ENCODE measurements around the gene DGKZ.
A peak's percentile ranks its signal among the peaks of the same experiment; 100 is the strongest.

The DGKZ gene

DNA sequence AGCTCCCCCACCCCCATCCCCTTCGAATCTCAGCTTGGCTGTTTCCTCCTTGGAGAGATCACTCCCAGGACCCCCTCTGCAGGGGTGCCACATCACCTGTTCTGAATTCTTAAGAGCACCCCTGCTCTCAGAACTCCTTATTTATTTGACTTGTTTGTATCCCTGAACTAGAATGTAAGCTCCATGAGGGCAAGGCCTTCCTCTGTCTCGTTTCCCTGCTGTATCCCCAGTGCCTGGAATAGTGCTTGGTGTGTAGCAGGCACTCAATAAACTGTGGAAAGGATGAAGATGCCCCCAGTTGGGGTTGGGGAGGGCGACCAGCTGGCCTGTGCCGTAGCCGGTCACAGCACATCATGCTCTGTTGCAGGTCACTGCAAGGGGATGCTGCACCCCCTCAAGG, 30.6 kb downstream of the DGKZ start:
- no peak overlapping the region for H3K27ac ChIP-seq
- H3K4me3 ChIP-seq, result no peak overlapping the region

- no peak overlapping the region for H3K27ac ChIP-seq
Observed at GRCh38 chr11:46378296-46378695, 31.0 kb downstream of the DGKZ start.

GRCh38 chr11:46378811-46379481, 31.7 kb downstream of the DGKZ start:
- peak overlapping the region in 8 of 21 experiments; percentile 25 to 87 (median 74) for H3K27ac ChIP-seq
- no peak overlapping the region for H3K4me3 ChIP-seq

More at GRCh38 chr11:46378296-46378695, 31.0 kb downstream of the DGKZ start:
- H3K4me3 ChIP-seq, result no peak overlapping the region

GRCh38 chr11:46379482-46380293, 32.4 kb downstream of the DGKZ start:
- H3K4me3 ChIP-seq, result peak overlapping the region in 3 of 7 experiments; percentile 53 to 59 (median 58)
- peak overlapping the region in 16 of 21 experiments; percentile 70 to 87 (median 77) for H3K27ac ChIP-seq

DNA sequence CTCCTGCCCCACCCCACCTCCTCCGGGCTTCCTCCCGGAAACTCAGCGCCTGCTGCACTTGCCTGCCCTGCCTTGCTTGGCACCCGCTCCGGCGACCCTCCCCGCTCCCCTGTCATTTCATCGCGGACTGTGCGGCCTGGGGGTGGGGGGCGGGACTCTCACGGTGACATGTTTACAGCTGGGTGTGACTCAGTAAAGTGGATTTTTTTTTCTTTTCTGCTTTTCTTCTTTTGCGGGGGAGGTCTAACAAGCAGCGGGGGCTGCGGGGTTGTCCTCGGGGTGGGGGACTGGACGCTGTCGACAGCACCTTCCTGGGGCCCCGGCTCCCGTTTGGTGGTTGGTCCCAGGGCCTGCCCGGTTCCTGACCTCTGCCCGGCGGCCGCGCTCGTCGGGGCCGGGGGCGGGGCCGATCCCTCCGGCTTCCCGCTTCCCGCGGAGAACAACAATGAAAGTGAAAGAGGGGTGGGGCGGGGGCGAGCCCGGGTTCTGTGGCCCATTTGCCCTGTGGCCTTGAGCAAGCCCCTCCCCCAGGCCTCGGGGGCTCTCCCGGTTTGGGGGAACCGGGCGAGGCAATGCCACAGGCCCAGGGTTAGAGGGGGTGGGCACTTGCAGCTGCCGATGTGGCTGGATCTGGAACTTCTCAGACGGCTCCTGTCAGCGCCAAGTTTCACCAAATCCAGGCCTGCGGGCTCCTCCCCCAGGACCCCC, 33.2 kb downstream of the DGKZ start:
- Histone ChIP-seq H3K27ac (peak overlapping the region; percentile 0 to 87 (median 74)), H3K4me3 (peak overlapping the region; percentile 50 to 66 (median 55))

DNA sequence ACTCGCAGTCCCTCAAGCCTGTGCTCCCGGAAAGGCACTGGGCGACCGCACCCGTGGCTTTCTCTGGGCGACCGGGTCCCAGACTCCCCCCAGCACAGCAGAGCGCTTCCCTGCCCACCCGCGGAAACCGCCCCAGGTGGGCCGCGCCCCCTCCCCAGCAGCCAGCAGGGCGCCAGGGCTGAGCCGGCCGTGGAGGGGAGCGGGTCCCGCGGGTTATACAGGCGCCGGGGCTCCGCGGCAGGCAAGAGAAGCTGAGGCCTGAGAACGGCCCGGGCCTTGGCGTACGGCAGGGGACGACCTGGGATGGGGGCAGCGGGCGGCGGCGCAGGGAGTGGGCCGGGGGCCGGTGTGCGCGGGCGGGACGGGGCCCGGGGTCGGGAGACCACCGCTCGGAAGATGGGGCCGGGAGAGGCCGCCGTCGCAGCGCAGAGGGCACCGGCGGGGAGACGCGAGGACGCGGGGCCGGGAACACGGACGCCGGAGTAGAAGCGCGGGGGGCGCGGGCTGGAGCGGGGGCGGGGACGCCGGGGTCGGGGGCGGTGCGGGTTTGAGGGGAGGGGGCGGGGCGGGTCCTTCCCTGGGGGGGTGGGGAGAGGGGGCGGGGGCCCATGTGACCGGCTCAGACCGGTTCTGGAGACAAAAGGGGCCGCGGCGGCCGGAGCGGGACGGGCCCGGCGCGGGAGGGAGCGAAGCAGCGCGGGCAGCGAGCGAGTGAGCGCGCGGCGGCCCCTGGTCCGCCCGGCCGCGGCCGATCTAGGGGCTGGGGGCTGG, 34.0 kb downstream of the DGKZ start, which contains the start of gene MDK:
Gene MDK (plus strand): TSS at position 622 of the 771 bp plus-strand sequence. CDS start 389 bp downstream, outside the sequence.
- Histone ChIP-seq H3K4me3 (peak within 1 kb of the TSS; percentile 50 to 66 (median 55)), H3K27ac (peak within 1 kb of the TSS; percentile 0 to 87 (median 74))

- peak overlapping the region in 16 of 21 experiments; percentile 9 to 87 (median 73) for H3K27ac ChIP-seq
- peak overlapping the region; percentile 50 to 66 (median 55) for H3K4me3 ChIP-seq
Observed at GRCh38 chr11:46381819-46382645, 34.8 kb downstream of the DGKZ start.

DNA sequence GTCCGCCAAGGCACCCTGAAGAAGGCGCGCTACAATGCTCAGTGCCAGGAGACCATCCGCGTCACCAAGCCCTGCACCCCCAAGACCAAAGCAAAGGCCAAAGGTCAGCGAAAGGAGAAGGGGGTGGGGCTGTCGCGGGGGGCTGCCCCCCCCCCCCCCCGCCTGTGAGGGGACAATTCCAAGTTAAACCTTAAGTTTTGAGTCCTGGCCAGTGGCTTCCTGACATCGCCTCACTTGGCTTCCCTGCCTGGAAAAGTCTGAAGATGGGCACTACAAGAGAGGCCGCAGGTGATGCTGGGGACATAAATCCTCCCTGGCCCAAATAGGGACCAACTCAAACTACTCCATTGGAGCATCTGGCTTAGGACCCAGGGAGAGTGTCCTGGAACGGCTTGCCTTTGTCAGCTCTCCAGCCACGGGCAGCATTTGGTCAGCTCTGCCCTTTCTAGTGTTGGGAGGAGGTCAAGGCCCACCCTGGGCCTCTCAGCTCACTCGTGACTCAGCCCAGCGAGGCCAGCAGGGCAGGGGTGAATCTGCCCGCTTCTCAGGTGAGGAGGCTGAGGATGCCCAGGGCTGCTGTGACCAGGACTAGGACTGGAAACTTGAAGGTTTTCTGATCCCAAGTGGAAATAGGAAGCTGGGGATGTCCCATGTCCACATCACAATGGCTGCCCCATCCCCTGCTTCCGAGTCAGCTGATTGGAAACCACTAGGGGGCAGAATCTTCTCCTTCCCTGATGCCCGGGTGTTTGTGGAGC, 35.6 kb downstream of the DGKZ start:
- H3K4me3 ChIP-seq, result peak overlapping the region; percentile 50 to 66 (median 55)
- H3K27ac ChIP-seq, result no peak overlapping the region

GRCh38 chr11:46383404-46383758, 36.1 kb downstream of the DGKZ start:
- Histone ChIP-seq H3K4me3 (no peak overlapping the region), H3K27ac (no peak overlapping the region)

DNA sequence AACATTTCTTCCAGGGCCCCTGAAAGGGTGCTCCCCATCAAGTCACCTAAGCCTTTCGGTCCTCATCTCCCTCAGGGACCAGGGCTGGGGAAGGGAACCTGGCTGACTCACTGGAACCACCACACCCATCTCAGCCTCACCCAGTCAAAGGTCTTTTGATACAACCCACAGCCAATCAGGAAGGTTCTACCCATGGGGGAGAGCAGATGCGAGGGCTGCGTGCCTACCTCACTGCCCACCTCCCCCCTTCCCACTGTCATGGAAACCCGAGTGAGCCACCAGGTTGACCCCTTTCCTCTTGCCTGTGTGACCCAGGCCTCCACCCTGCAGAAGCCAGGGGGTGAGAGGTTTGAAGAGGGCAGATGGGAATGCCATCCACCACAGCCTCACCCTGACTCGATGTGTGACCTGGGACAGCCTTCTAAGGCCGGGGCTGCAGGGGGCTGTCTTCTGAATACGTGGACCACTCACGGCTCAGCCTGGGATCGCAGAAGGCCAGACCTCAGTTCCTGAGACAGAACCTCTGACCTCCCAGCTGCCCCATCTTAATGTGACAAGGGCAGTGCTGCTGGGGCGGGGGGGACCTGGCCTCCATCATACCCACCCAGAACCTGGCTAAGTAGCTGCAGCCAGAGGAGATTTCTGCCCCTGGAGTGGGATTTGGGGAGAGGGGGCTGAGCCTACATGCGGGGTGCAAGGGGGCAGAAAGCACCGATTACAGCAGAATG, 36.9 kb downstream of the DGKZ start:
- no peak overlapping the region for H3K4me3 ChIP-seq
- no peak overlapping the region for H3K27ac ChIP-seq

DNA sequence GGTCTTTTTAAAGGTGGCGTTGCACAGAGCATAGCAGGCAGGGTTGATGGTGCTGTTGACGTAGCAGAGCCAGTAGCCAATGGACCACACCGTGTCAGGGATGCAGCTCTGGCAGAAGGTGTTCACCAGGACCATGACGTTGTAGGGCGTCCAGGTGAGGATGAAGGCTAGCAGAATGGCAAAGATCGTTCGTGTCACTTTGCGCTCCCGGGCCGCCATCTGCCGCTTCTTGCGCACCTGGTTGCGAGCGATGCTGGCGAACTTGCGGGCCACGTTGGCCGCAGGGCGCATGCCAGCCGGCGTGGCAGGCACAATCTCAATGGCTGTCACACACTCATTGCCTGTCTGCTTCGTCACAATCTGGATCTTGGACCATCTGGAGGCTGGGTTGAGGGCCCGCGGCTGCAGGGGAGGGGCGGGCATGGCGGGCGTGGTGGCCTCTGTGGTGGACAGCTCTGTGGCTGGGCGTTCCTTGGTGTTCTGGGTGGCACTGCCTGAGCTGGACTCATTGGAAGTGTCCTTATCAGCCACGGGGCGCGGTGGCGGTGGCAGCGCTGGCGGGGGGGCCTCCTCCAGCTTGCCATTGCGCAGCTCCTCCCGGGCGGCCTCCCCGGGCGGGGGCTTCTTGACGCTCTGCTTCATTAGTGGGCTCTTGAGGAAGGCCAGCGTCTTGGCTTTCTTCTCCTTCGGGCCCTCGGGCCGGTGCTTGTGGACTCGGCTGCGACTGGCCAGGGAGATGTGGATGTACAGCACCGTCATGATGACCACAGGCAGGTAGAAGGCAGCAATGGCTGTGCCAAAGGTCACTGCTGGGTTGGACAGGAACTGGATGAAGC, 38.1 kb downstream of the DGKZ start:
- Histone ChIP-seq H3K27ac (no peak overlapping the region), H3K4me3 (no peak overlapping the region)

DNA sequence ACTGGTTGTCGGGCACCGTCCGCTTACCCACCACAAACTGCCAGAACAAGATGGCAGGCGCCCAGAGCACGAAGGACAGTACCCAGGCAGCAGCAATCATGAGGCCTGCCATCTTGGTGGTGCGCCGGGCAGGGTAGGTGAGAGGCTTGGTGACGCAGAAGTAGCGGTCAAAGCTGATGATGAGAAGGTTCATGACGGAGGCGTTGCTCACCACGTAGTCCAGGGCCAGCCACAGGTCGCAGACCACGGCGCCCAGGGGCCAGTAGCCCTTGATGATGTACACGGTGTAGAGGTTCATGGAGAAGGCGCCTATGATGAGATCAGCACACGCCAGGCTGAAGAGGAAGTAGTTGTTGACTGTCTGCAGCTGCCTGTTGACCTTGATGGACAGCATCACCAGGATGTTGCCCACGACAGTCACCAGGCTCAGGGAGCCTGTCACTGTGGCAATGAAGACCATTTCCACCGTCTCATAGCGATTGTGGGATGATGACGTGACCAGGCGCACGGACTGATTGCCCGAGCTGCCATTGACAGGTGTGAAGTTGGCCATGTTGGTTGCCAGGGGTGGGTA, 38.8 kb downstream of the DGKZ start:
- H3K4me3 ChIP-seq, result no peak overlapping the region
- no peak overlapping the region for H3K27ac ChIP-seq

DNA sequence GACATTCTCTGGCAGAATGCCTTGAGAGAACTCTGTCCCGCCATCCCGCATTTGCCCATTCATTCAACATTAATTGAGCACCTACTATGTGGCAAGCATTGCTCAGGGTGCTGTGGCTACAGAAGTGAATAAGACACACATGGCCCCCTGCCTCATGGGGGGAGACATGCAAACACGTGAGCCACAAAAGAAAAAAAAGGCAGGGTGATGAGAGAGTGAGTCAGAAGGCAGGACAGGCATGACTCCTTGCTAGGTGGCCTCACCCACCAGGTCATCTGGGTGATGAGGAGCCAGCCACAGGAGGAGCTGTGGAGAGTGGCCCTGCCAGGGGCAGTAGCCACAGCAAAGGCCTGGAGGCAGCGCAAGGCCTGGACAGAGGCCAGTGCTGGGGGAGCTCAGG, 39.4 kb downstream of the DGKZ start:
- Histone ChIP-seq H3K4me3 (no peak overlapping the region), H3K27ac (no peak overlapping the region)

GRCh38 chr11:46387456-46387855, 40.2 kb downstream of the DGKZ start:
- no peak overlapping the region for H3K27ac ChIP-seq
- no peak overlapping the region for H3K4me3 ChIP-seq

DNA sequence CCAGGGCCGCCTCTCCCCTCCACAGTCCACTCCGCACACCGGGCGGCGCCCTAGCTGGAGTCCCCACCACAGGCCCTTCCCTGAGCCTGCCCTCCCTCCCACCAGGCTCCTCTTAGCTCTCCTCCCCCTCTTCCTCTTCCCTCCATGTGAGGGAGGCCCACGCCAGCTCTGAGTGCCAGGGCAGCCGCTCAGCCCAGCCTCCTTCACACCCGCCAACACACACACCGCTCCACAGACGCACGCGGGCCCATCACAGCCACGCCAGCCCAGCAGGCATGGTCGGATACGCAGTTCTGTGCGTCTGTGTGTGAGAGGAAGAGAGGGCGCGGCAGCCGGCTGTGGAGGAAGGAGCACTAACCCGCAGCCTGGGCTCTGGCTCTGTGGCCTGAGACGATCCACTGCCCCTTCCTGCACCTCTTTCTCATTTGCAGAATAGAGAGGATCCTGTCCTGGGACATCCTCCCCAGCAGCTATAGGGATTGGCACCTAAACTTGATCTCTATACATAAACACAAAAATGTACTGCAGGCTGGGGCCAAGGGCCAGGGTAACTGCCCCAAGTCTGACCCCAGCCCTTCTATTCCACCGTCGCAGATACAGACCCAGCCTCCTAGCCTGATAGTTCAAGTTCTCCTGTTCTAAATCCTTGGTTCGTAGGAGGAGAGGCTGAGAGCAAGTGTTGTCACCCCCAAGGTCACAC, 40.8 kb downstream of the DGKZ start:
- no peak overlapping the region for H3K4me3 ChIP-seq

More for the DNA sequence above, 40.8 kb downstream of the DGKZ start:
- no peak overlapping the region for H3K27ac ChIP-seq
